ENCODE data around the gene AMZ1. TPM values are rescaled to one million over a fixed set of nuclear protein-coding genes. Genes with fewer than 3 reads are reported as not detected.
A peak's percentile ranks its signal among the peaks of the same experiment; 100 is the strongest.
"Not testable (repeated sequence)": the region's sequence is repeated elsewhere in the genome, so short reads cannot be mapped to it uniquely, and the experiment has no call there.

The AMZ1 gene
- total RNA-seq, 1 donor from 2014 or later, result not detected

DNA sequence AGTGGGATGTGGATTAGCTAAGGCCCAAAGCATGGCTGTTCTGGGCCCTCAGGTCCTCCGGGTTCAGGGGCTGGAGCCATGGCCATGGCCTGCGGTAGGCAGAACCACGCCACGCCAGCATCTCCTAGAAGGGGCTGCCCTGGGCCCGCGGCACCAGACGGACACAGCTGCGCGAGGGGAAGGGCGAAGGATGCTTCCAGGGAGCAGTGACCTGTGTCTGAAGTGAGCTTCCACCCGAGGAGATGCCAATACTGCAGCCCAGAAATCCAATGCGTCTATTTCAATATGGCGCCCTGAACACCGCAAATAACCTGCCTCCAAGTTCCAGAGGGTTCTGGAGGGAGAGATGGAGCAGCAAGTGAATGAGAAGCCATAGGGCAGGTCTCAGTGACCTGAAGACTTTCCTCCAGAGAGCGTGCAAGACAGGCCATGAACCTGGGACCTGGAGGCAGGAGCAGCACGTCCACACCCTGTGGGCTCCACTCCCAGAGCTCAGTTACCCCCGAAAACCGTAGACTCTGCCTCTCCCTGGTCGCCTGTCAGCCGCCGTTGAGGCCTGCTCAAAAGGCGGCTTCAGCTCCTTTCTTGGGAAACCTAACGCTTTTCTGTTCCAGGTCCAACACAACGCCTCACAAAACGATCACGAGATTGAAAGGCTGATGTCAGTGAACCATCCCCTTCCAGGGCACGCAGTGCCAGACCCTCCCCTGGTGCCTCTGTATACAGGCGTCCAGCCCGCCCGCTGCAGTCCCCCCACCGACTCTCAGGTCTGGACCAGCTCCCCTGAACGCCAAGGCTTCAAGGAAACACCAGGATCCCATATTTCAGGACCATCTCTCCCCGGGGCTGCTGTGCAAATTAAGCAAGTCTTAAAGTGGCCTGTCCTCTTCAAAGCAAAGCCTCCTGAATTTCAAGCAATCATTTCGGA is 37.4 kb downstream of the AMZ1 start:
- no peaks in the 10 kb centered on the region for H3K9me3 Mint-ChIP-seq
- DNase-seq (ENCODE audit: low read depth, low spot score), result no peak
- peaks cover 12% of the 10 kb centered on the region for H3K36me3 Mint-ChIP-seq (ENCODE audit: low read depth)
- TF ChIP-seq, protein P1, sequence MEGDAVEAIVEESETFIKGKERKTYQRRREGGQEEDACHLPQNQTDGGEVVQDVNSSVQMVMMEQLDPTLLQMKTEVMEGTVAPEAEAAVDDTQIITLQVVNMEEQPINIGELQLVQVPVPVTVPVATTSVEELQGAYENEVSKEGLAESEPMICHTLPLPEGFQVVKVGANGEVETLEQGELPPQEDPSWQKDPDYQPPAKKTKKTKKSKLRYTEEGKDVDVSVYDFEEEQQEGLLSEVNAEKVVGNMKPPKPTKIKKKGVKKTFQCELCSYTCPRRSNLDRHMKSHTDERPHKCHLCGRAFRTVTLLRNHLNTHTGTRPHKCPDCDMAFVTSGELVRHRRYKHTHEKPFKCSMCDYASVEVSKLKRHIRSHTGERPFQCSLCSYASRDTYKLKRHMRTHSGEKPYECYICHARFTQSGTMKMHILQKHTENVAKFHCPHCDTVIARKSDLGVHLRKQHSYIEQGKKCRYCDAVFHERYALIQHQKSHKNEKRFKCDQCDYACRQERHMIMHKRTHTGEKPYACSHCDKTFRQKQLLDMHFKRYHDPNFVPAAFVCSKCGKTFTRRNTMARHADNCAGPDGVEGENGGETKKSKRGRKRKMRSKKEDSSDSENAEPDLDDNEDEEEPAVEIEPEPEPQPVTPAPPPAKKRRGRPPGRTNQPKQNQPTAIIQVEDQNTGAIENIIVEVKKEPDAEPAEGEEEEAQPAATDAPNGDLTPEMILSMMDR (conservative IDR thresholded peaks at IDR 0.05), result no peak
- no peak overlapping the region for H3K4me3 Mint-ChIP-seq
- H3K4me1 Mint-ChIP-seq, result peaks cover 8% of the 10 kb centered on the region
- peak overlapping the region; percentile 35 for H3K27ac Mint-ChIP-seq (ENCODE audit: unreplicated experiment)
- no peaks in the 10 kb centered on the region for H3K27me3 Mint-ChIP-seq (ENCODE audit: low read depth)

DNA sequence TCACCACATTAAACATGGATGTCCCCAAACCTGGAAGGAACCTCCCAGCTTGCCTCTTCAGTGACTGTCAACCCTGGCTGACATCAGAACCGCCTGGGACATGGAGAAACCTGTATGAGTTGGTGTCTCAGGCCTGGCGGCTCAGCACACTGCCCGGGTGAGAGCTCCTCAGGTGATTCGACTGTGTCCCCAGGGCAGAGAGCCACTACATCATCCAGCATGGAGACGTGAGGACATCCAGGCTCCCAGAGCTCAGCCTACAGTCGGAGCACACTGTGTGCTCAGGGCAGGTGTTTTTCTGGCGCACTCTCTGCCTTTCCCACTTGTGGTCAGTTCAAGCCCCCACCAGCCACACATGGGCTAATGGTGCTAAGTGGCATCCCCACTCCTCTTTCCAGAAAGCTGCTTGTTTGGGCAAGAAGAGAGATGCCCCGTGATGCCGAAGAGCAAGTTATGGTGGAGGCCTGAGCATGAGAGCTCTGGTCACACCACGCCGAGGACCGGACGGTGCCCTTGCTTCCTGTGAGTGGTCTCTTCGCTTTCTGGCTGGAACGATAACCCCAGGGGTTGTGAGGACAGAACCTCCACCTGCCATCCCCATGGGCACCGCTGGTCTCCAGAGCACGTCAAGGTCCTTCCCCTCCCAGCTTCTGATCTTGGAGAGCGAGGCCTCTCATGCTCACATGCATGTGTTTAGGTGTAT is 38.5 kb downstream of the AMZ1 start:
- TF ChIP-seq, protein P1 (conservative IDR thresholded peaks at IDR 0.05), result no peak
- peaks cover 10% of the 10 kb centered on the region for H3K36me3 Mint-ChIP-seq (ENCODE audit: low read depth)
- H3K4me3 Mint-ChIP-seq, result no peak overlapping the region
- H3K27me3 Mint-ChIP-seq (ENCODE audit: low read depth), result no peaks in the 10 kb centered on the region
- peak overlapping the region; percentile 12 for H3K27ac Mint-ChIP-seq (ENCODE audit: unreplicated experiment)
- H3K4me1 Mint-ChIP-seq, result peaks cover 8% of the 10 kb centered on the region
- H3K9me3 Mint-ChIP-seq, result no peaks in the 10 kb centered on the region
- DNase-seq (ENCODE audit: low read depth, low spot score), result no peak

DNA sequence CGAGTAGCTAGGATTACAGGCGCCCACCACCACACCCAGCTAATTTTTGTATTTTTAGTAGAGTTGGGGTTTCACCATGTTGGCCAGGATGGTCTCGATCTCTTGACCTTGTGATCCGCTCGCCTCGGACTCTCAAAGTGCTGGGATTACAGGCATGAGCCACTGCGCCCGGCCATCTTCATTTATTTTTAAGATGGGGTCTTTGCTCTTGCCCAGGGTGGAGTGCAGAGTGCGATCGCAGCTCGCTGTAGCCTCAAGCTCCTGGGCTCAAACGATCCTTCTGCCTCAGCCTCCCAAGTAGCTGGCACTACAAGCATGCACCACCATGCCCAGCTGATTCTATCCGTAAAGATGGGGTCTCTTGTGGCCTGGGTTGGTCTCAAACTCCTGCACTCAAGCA is 39.2 kb downstream of the AMZ1 start:
- not testable (repeated sequence) for H3K27ac Mint-ChIP-seq (ENCODE audit: unreplicated experiment); H3K4me3 Mint-ChIP-seq; H3K4me1 Mint-ChIP-seq; H3K9me3 Mint-ChIP-seq; DNase-seq (ENCODE audit: low read depth, low spot score); H3K27me3 Mint-ChIP-seq (ENCODE audit: low read depth)
- peaks cover 12% of the 10 kb centered on the region for H3K36me3 Mint-ChIP-seq (ENCODE audit: low read depth)

DNA sequence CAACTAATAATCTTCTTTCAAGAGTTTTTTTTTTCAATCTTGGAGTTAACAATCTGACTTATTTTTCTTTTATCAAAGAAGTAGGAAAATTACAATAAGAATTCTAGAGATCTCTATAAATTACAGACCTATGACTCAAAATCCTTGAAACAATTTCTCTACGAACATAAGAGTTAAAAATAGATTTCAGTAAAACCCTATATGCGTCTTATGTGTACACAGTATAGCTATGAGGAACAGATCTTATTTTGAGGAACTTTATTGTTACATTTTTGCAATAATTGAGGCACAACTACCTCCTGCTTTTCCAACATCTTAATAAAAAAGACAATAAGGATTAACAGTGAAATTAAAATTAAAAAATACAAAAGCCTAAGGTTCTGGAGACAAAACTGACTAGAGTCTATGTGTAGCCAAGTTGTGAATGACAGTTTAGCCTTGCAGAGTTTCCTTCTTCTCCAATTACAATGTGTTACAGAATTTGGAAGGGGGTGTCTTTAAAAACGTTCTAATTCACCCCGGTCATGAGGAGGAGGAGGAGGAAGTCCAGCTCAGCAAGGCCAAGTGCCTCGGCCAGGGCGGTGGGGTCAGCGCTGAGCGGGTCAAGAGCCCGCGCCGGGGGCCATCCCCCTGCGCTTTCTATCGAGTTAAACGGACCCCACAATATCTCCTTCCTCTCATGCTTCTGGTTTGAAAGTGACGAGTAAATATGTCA is 40.5 kb downstream of the AMZ1 start:
- no peak for DNase-seq (ENCODE audit: low read depth, low spot score)
- no peaks in the 10 kb centered on the region for H3K9me3 Mint-ChIP-seq
- peaks cover 11% of the 10 kb centered on the region for H3K4me1 Mint-ChIP-seq
- TF ChIP-seq, protein P1 (conservative IDR thresholded peaks at IDR 0.05), result no peak
- no peaks in the 10 kb centered on the region for H3K27me3 Mint-ChIP-seq (ENCODE audit: low read depth)
- H3K27ac Mint-ChIP-seq (ENCODE audit: unreplicated experiment), result no peak overlapping the region
- H3K4me3 Mint-ChIP-seq, result no peak overlapping the region
- H3K36me3 Mint-ChIP-seq (ENCODE audit: low read depth), result peaks cover 17% of the 10 kb centered on the region

DNA sequence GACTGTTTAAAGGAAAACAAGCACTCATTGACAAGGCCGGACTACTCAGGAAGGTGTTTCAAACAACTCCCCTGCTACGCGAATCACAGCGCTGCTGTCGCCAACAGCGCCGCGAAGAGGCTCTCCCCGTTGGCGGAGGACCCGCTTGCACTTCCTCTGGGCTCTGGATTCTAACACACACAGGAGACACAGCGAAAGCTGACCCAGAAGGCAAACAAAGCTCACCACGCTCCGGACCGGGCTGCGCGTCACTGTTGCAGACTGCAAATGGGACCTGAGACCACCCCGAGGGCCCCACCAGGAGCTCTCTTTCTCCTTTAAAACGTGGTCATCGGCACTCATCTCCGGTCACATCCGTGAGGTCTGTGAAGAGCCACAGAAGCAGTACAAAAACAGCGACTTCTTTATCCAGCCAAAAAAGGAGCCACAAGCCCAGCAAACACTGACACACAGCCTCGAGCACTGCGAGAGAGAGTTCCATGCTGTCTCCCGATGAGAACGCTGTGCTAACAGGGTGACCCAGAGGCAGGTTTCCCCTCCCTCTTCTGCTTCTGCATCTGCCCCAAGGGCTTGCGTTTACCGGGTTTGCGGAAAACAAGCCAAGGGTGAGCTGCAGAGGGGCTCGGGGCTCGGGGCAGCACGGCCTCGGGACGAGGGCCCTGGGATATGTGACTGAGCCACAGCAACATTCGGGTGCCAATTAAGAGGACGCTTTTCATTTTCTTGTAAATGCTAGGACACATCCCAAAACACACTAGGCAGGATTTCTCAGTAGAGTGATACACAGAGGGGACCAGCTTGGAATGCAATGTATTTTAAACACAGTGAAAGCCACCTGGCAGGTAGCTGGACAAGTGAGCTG is 41.3 kb downstream of the AMZ1 start:
- Mint-ChIP-seq H3K9me3 (no peaks in the 10 kb centered on the region), H3K27ac (ENCODE audit: unreplicated experiment) (peak overlapping the region; percentile 94), H3K4me3 (no peak overlapping the region), H3K36me3 (ENCODE audit: low read depth) (peaks cover 17% of the 10 kb centered on the region), H3K27me3 (ENCODE audit: low read depth) (no peaks in the 10 kb centered on the region), H3K4me1 (peaks cover 16% of the 10 kb centered on the region)
- TF ChIP-seq, protein P1 (conservative IDR thresholded peaks at IDR 0.05), result no peak
- no peak for DNase-seq (ENCODE audit: low read depth, low spot score)

All from neural crest cell (in vitro differentiated cells).